ENCODE measurements around the gene CAPN15.

CAPN15 gene

GRCh38 chr16:563072-563644 is 35.6 kb downstream of the CAPN15 start:
- DNase-seq, result no peak

GRCh38 chr16:564690-565418 is 37.3 kb downstream of the CAPN15 start:
- DNase-seq, result no peak

DNA sequence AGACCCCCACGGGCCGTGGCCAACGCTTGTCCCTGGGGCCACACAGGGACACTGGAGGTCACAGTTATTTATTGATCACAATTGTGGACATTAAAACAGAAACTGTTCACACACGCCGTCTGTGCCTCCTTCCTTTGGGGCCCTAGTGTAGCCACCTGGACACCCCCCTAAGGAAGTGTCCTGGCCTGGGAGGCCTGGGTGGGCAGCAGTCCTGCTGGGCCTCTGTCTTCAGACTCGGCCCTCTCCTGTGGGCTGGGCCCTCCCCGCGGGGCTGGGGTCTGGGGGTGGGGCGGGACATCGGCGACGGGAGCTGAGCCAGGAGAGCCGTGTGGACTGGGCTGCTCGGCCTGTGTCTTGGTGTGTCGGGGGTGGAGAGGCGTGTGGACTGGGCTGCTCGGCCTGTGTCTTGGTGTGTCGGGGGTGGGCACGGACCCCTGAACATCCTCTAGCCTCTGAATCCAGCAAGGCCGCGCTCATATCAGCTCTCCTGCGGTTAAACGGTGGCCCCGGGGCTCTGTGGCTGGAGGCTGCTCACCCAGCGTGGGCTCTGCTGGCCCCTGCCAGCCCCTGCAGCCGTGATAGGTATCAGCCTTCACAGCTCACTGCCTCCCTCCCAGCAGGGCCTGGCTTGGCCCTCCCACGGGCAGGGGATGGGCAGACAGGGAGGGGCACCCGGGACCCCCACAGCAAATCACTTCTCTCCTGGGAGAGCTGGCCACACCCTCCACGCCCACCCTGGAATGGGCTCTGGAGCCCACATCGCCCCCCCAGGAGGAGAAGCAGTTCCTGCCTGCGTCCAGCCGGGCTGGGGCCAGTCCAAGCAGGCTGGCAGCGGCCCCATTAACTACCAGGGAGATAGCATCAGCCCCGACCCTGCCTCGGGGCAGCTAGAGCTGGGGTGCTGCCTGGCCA is 38.2 kb downstream of the CAPN15 start:
- DNase-seq, result no peak

- peak; percentile 27 for DNase-seq
Measured at GRCh38 chr16:566475-567372, 39.2 kb downstream of the CAPN15 start, which contains the start of gene NHLRC4. NHLRC4 (plus strand) TSS chr16:567005; CDS start chr16:568048, 1,043 bp downstream.

DNA sequence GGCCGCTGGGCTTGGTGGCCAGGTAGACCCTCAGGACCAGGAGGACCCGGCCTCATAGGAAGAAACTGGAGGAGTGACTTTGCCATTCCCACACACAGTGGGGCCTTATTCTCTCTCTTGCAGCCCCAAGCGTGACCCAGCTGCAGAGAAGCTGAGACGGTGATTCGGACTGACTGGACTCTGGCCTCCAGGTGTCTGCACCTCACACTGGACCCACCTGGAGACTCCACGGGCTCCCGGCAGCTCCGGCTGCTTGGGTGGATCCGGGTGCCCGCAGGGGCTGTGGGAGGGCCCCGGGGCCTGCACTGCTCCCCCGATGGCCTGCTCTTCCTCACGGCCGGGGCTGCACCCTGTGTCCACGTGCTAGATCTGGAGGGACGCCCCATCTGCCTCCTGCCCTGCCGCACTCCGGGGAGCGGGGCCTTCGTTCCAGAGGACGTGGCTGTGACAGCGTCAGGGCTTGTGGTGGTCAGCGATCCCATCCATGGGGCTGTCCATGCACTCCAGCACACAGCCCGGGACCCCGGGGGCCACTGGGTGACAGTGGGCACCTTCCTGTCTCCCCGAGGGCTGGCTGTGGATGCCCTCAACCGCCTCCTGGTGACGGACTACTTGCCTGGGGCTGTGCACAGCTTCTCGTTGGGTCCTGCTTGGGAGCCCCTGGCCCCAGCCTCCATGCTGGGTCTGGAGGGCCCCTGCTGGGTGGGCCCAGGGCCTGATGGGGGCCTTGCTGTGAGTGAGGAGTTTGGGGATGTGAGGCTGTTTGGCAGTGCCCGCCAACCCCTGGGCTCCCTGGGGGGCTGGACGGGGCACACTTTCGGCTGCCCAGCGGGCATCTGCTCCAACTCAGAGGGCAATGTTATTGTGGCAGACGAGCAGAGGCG is 40.1 kb downstream of the CAPN15 start:
- DNase-seq, result no peak

DNA sequence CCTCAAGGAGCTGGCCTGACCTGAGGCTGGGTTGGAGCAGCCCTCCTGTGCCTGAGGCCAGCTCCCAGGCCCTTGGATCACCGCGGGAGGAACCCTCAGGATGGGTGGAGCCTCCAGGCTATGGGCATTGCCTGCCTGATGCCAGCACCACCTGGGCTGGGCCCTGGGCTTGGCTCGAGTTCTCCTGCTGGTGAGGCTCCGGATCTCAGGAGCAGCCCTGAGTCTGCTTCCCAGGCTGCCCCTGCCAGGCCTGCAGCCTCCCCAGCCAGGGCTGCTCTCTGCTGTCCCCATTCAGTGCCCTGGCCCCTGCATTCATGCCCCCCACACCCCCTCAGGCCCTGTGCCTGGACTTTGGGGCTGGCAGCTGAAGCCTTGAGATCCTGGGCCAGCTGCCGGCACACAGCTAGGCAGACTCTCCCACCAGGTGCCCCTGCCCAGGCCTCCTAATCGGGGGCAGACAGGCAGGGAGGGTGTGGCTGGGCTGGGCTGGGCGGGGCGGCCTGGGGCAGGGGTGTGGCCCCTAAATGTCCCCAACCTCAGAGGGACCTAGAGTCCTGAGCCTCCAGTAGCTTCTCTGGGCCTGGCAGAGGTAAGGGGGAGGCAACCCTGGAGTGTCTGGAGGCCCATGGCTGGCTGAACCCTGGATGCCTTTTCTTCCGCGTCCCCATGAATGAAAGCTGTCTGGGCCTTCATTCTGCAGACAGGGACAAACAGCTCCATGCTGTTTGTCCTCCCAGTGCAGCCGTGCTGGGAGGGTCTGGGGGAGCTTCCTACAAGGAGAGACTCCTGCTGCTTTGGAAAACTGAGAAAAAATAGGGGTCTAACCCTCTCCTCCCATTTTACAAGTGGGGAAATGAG is 41.1 kb downstream of the CAPN15 start:
- no peak for DNase-seq

DNA sequence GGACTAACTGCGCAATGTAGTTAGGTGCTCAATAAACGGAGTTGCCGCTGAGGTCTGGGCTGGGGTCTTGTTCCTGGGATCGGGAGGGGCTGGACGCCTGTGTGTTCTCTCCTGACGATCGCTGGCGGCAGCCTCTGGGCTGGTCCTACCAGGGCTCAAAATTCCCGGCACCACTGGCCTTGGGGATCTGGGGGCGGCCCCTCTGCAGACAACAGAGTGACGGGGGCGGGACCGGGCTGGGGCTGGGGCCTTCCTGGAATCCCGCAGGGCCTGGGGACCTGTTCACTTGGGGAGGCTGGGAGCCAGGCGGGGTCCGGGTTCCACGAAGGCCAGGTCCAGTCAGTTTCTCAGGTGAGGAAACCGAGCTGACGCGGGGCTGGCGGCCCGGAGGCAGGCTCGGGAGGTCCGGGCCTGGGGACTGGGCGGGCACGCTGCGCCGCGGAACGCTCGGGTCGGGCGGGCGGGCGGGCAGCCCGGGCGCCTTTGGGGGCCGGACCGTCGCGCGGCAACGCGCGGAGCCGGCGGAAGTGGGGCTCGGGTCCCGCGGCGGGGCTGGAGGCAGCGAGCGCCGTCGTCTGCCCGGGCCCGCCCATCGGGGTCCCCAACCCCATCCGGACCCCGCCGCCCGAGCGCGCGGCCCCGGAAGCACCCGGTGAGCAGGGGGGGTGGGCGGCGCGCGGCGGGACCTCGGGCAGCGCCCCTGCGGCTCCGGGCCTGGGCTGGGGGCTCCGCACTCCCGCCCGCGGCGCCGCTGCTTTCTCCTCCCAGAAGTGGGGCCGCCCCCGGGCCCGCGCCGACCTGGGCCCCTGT is 42.1 kb downstream of the CAPN15 start, which contains the start of gene PIGQ:
Gene PIGQ, plus strand, starts transcription at position 524 of the 810 bp plus-strand sequence. CDS start 4,107 bp downstream, outside the sequence.
- peak; percentile 66 for DNase-seq

DNA sequence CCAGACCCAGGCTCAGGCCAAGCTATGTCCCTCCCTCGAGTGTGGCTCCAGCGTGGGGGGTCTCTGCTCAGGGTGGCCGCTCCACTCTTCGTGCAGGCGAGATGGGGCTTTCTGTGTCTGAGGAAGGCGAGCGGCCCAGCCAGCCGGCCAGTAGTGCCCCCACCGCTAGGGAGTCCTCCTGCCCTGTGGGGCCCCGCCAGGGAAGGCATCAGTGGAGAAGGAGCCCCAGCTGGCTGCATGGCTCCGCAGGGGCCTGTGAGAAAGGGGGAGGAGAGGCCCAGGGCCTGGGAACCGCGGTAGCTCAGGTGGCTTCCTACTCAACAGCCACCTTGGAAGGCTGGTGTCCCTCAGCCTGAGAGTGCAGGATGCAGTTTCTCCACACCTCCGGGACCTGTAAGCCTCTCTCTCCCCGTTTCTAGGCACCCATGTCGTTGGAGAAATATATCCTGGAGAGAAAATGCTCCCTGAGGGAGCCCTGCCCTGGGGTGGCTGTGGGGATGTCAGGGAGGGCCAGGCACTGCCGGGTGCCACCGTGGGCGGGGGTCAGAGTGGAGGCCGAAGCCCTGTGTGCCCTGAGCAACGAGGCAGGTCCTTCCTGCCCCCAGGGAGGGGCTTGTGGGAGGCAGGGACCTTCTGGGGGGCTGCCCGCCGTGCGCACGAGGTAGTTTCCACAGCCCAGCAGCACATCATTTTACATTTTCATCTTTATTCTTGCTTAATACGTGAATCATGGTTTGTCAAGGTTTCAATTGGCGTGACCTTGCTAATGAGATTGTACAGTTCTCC is 45.5 kb downstream of the CAPN15 start:
- DNase-seq, result no peak

GRCh38 chr16:574021-574760 is 46.7 kb downstream of the CAPN15 start:
- DNase-seq, result no peak

DNA sequence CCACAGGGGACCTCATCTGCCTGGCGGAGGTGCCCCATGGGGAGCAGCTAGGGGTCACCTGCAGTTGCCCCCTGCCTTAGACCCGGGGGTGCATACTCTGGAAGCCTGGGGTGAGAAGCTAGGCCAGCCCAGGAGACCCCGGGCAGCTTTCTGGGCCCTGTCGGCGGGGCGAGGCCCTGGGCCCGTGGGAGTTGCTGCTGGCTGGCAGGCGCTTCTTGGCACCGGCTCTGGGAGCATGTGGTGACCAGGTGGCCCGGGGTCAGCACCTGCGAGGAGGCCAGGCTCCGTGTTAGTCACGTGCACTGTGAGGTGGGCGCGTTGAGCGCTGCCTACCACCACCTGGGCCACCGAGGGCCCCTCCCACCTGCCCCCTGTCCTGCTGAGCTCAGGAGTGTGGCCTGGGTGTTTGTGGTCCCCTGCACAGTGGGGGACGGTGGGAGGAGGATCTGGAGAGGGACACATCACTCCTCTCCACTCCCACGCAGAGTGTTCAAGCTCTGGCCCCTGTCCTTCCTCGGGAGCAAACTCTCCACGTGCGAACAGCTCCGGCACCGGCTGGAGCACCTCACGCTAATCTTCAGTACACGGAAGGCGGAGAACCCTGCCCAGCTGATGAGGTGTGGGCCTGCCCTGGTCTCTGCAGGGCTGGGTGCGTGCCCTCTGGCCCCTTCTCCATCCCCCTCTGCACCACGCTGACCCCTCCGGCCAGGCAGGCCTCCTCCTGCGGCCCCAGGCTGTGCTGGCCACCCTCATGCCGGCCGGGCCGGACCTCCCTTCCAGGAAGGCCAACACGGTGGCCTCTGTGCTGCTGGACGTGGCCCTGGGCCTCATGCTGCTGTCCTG is 48.1 kb downstream of the CAPN15 start:
- DNase-seq, result no peak

GRCh38 chr16:576197-576822 is 48.8 kb downstream of the CAPN15 start:
- DNase-seq, result no peak

DNA sequence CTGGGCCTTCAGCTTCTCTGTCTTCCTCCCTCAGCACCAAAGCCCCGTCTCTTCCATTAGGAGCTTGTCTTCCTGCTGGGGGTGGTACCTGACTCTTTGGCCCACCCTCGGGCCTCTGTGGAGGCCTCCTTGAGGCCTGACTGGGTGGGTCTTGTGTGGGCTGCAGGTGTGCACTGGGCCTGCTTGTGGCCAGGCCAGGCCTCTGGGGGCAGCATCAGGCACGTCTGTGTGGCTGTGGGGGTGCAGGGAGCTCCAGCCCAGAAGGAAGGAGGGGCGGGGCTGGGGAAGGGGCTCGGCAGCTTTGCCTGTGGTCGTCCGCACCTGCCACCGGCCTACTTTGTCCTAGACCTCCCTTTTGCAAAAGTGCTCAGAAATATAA is 49.3 kb downstream of the CAPN15 start:
- DNase-seq, result no peak

DNA sequence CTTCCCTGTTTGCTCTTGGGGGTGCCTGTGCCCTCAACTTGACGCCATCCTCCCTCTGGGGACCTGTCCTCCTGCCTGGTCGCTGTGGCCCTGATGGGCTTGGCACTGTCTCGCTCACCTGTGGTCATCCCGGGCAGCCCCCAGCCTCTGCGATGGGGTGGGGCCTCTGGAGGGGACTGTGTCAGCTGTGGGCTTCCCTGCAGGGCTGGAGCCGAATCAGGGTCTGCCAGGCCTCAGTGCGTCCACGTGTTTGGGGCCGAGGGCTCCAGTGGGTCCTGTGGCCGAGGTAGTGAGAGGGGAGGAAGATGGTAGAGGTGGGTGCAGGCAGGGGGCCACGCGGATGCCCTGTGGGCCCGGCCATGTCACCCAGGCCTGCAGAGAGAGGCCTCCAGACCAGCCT is 50.3 kb downstream of the CAPN15 start:
- DNase-seq, result no peak

DNA sequence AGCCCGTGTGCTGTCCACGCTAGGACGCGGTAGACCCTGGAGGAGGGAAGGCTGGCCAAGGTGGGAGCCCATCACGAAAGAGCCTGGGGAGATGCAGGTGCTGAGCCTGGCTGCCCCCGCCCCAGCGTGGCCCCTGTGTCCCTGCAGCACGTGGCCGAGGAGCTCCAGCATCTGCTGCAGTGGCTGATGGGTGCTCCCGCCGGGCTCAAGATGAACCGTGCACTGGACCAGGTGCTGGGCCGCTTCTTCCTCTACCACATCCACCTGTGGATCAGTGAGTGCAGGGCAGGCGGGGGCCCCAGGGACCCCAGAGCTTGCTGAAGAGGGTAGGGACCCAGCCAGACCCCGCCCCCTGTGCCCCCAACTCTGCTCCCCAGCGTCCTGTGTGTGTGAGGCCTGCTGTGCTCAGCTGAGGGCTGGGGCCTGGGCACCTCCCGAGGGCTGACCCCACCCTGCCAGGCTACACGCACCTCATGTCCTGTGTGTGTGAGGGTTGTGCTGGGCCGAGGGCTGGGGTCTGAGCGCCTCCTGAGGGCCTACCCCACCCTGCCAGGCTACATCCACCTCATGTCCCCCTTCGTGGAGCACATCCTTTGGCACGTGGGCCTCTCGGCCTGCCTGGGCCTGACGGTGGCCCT is 50.8 kb downstream of the CAPN15 start:
- no peak for DNase-seq

DNA sequence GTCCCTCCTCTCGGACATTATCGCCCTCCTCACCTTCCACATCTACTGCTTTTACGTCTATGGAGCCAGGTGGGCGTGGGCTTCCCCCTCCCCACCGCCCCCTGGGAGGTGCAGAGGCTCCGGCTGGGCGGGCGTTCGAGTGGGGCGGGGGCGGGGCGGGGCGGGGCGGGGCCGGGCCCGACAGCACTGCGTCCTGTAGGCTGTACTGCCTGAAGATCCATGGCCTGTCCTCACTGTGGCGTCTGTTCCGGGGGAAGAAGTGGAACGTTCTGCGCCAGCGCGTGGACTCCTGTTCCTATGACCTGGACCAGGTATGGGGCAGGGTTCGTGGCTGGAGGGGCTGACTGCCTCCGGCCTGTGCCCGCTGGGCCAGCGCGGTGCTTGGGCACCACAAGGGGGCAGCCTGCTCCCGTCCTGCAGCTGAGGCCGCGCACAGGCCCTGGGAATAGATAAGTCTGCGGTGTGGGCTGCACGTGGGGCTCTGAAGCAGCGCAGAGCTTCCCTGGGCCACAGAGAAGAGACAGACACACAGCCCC is 51.4 kb downstream of the CAPN15 start:
- DNase-seq, result peak; percentile 70

Measured in fibroblast of skin of right biceps (primary cell).